ENCODE results near the gene C11orf24.
"Not testable (repeated sequence)": the region's sequence is repeated elsewhere in the genome, so short reads cannot be mapped to it uniquely, and the experiment has no call there.

C11orf24 gene

GRCh38 chr11:68269414-68270081, 2.2 kb downstream of the C11orf24 start:
- DNase-seq: no peak

- no peak for DNase-seq
Observed at GRCh38 chr11:68267881-68268240, 3.9 kb downstream of the C11orf24 start.

GRCh38 chr11:68266936-68267880, 4.6 kb downstream of the C11orf24 start:
- DNase-seq: no peak

DNA sequence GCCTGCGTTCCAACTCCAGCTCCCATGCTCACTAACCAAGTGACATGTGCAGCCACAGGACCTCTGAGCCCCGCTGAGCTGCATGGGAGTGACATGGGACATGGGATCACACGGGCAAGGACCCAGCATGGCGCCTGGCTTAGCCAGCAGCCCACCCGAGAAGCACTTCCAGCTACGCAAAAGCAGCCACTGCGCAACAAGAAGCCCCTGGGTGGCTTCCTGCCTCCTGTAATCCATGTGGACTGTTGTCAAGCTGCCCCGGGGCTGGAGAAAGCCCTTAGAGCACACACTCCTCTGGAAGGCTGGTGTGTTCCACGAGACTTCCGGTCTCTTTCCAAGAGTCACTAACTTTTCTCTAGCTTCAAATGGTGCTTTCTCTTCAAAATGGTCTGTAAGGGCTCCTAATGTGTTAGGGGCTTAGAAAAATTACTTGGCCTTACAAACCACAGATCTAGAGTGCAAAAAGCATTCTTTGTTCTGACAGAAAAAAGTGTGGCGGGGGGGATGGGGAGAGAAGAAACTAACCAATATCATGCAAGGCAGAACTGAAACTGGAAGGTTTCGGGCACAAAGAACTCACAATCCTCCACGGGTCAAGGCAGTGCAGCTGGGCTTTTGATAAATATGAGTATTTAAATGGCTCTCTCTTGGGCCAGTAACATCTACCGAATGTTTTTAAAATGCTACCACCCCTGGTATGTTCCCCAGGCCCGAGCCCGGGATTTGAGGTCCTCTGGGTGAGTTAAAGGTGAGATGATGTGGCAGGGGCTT, 5.5 kb downstream of the C11orf24 start:
- DNase-seq: no peak

GRCh38 chr11:68264741-68265540, 6.8 kb downstream of the C11orf24 start:
- DNase-seq: no peak

DNA sequence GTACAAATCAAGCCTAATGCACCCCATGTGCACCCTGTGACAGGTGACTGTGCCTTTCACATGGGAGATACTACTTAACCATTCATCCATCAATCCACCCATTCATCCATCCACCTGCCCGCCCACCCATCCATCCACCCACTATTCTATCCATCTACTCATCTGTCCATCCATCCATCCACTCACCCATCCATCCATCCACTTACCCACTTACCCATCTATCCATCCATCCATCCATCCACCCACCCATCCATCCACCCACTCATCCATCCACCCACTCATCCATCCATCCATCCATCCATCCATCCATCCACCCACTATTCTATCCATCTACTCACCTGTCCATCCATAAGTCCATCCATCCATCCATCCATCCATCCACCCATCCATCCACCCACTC, 7.5 kb downstream of the C11orf24 start:
- DNase-seq: no peak

- no peak for DNase-seq
Observed at GRCh38 chr11:68263444-68264035, 8.2 kb downstream of the C11orf24 start.

GRCh38 chr11:68262544-68262827, 9.3 kb downstream of the C11orf24 start:
- DNase-seq: no peak

GRCh38 chr11:68261749-68262543, 9.8 kb downstream of the C11orf24 start:
- DNase-seq: no peak

DNA sequence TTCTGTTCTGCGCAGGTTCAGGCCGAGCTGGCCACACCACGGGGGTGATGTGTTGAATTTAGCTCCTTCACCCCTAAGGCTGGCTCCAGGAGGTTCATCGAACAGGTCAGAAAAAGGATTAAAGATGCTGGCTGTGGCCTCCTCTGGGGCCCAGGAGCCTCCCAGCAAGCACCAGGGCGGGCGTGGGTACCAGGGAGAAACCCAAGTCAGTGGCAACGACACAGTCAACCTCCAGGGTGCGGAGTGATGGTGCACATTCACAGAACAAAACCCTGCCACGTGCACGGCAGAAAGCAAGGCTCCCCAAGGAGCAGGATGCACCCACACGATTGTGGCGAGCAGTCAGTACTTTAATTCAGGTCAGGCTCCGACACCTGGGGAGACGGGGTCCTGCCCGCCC, 10.8 kb downstream of the C11orf24 start:
- no peak for DNase-seq

GRCh38 chr11:68260484-68260883, 11.3 kb downstream of the C11orf24 start:
- no peak for DNase-seq

DNA sequence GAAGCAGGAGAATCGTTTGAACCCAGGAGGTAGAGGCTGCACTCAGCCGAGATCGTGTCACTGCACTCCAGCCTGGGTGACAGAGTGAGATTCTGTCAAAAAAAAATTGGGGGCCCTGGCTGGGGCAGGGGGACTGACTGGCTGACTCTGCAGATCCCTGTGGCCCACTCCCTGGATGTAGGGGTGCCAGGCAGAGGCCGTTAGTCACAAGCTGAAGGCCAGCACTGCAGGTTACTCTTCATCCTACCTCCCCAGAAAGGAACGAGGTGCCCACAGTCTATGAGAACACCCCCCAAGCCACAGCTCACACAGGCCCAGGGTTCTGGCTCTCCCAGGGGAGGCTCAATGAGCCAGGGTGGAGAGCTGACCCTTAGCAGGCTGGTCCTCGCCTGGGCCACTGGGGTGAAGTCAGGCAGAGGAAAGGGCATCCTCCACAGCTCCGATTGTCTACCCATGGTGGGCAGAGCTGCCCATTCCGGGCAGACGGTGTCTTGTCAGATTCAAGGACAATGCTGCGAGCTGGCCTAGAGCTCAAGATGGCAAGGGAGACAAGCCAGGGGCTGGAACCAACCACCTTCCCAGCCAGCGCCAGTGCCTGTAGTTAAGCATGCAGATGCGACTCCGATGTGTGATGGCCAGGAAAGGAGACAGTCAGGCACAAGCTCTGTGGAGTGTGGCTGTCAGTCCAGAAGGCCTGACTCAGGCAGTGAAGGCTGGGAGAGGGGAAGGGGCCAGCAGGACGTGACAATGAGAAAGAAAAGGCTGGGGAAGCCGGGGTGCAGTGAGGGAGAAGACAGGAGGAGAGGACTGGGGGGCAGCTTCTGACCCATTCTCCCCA, 12.4 kb downstream of the C11orf24 start:
- no peak for DNase-seq

- no peak for DNase-seq
Observed at GRCh38 chr11:68258363-68258765, 13.4 kb downstream of the C11orf24 start.

DNA sequence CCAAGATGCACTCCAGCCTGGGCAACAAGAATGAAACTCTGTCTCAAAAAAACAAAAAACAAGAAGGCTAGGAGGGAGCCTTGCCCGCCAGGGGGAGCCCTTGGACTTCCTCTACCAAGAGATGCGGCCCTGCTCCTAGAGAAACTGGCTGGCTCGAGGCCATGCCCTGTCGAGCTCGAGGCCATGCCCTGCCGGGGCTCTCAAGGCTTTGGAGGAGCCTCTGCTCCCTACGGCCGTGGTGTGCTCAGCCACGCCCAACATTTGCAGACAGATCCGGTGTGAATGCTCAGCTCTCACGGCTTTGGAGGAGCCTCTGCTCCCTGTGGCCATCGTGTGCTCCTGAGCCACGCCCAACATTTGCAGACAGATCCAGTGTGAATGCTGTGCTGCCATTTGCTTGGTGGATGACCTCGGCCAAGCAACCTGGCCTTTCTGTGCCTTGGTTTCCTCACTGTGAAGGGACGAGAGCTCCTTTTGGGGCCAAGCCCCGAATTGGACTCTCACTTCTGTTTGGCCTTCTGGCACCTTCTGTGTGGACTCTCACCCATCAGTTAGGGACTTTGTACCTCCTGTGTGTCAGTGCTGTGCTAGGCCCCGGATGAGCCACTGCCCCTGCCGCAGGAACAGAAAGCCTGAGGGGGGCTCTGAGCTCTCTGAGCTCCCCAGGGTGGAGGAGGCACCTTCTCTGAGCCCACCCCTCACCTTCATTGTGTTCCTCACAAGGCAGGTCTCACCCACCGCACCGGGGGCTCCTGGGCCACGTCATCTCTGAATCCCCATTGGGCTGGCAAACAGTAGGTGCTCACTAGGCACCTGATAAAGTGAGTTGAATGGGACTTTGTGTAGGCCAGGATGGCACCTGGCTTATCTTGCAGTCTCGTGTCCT, 14.1 kb downstream of the C11orf24 start:
- peak; percentile 99 for DNase-seq

- DNase-seq: no peak
Observed at GRCh38 chr11:68256331-68256741, 15.4 kb downstream of the C11orf24 start.

DNA sequence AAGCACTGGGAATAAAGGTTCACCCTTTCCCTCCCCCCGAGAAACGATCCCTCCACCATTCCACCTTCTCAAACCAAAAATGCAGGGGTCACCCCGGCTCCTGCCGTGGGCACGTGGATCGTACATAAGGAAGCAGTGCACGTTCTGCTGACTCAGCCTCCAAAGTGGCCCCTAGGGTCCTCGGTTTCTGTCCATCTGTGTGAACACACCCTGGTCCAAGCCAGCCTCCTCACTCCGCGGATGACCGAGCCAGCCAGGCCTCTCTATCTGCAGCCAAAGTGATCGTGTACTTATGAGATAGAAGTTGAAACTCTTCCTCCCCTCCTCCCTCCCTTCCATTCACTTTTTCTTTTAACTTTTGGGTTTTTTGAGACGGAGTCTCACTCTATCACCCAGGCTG, 16.2 kb downstream of the C11orf24 start:
- no peak for DNase-seq

GRCh38 chr11:68254421-68254820, 17.4 kb downstream of the C11orf24 start:
- DNase-seq: no peak

DNA sequence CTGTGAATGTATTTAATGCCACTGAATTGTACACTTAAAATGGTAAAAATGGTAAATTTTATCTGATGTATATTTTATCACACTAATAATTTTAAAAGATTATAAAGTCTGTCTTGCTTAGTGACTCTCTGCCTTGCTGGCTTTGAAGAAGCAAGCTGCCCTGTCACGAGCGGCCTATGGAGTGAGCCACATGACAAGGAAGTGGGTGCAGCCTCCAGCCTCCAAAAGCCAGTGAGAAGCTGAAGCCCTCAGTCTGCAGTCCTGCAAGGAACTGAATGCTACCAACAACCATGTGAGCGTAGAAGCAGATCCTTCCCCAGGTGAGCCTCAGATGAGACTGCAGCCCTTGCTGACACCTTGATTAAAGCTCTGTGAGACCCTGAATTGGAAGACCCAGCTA, 20.0 kb downstream of the C11orf24 start:
- no peak for DNase-seq

DNA sequence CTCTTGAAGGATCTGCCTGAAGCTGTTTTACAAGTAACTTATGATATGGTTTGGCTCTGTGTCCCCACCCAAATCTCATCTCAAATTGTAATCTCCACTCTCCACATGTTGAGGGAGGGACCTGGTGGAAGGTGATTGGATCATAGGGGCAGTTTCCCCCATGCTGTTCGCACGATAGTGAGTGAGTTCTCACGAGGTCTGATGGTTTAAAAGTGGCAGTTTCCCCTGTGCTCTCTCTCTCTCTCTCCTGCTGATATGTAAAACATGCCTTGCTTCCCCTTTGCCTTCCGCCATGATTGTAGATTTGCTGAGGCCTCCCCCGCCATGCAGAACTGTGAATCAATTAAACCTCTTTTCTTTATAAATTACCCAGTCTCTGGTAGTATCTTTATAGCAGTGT, 26.9 kb downstream of the C11orf24 start:
- not testable (repeated sequence) for DNase-seq

DNA sequence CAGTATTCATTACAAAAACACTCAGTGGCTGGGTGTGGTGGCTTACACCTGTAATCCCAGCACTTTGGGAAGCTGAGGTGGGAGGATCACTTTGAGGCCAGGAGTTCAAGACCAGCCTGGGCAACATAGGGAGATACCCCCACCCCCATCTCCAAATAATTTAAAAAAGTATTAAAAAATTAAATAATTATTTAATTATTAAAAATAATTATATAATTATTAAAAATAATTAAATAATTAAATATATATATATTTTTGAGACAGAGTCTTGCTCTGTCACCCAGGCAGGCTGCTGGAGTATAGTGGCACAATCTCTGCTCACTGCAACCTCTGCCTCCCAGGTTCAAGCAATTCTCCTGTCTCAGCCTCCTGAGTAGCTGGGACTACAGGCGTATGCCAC, 27.9 kb downstream of the C11orf24 start:
- DNase-seq: not testable (repeated sequence)
